Muscle layer of duodenum (tissue), 2 donors: Measurements from ENCODE around the gene PRKCA.

ENCODE experiments used
- H3K27ac ChIP-seq: one replicate; pipeline ENCODE4 v1.7.0; 2013; ENCODE audit warnings: mild to moderate bottlenecking, low read length
- H3K27me3 ChIP-seq: one replicate; pipeline ENCODE4 v1.7.0; 2013; ENCODE audit warnings: low read depth, mild to moderate bottlenecking, control low read depth, low read length
- H3K36me3 ChIP-seq, 2 donors: one replicate each; pipeline ENCODE4 v1.7.0; 2013; ENCODE audit warnings: low read length in 2 of 2, control low read depth in 1 of 2, mild to moderate bottlenecking in 1 of 2; ENCODE audit not compliant: insufficient read depth in 2 of 2, control insufficient read depth in 1 of 2
- H3K4me1 ChIP-seq, 2 donors: one replicate each; pipeline ENCODE4 v1.7.0; 2013; ENCODE audit warnings: low read length in 2 of 2, mild to moderate bottlenecking in 2 of 2, control low read depth in 1 of 2, moderate library complexity in 1 of 2; ENCODE audit not compliant: insufficient read depth in 2 of 2, control insufficient read depth in 1 of 2
- H3K4me3 ChIP-seq, 2 donors: one replicate each; pipeline ENCODE4 v1.7.0; 2013; ENCODE audit warnings: low read length in 2 of 2, low read depth in 1 of 2, mild to moderate bottlenecking in 1 of 2
- H3K9me3 ChIP-seq, 2 donors: one replicate each; pipeline ENCODE4 v1.7.0; 2013; ENCODE audit warnings: low read length in 2 of 2, control low read depth in 1 of 2, mild to moderate bottlenecking in 1 of 2; ENCODE audit not compliant: control insufficient read depth in 1 of 2
- donor health status: healthy.

Gene PRKCA

GRCh38 chr17:66627985-66628384, 325.6 kb downstream of the PRKCA start:
- no peaks in the 10 kb centered on the region for H3K36me3 ChIP-seq
- H3K4me3 ChIP-seq = no peak overlapping the region
- peaks cover 0 to 36% of the 10 kb centered on the region in 2 donors for H3K4me1 ChIP-seq
- no peaks in the 10 kb centered on the region for H3K9me3 ChIP-seq
- H3K27me3 ChIP-seq = no peaks in the 10 kb centered on the region
- H3K27ac ChIP-seq = no peak overlapping the region

GRCh38 chr17:66629762-66630161, 327.3 kb downstream of the PRKCA start:
- H3K36me3 ChIP-seq = no peaks in the 10 kb centered on the region
- no peaks in the 10 kb centered on the region for H3K27me3 ChIP-seq
- no peaks in the 10 kb centered on the region for H3K9me3 ChIP-seq
- H3K4me1 ChIP-seq = peaks cover 0 to 39% of the 10 kb centered on the region in 2 donors
- no peak overlapping the region for H3K4me3 ChIP-seq
- H3K27ac ChIP-seq = no peak overlapping the region

GRCh38 chr17:66630379-66630778, 328.0 kb downstream of the PRKCA start:
- H3K4me3 ChIP-seq = no peak overlapping the region
- no peak overlapping the region for H3K27ac ChIP-seq
- no peaks in the 10 kb centered on the region for H3K36me3 ChIP-seq
- H3K27me3 ChIP-seq = no peaks in the 10 kb centered on the region
- H3K9me3 ChIP-seq = no peaks in the 10 kb centered on the region
- H3K4me1 ChIP-seq = peaks cover 0 to 42% of the 10 kb centered on the region in 2 donors

- Histone ChIP-seq H3K4me3 (no peak overlapping the region), H3K4me1 (peaks cover 0 to 46% of the 10 kb centered on the region in 2 donors), H3K36me3 (no peaks in the 10 kb centered on the region), H3K9me3 (no peaks in the 10 kb centered on the region), H3K27me3 (no peaks in the 10 kb centered on the region), H3K27ac (no peak overlapping the region)
These were observed 328.5 kb downstream of the PRKCA start for GRCh38 chr17:66630828-66631472.

- peaks cover 0 to 38% of the 10 kb centered on the region in 2 donors for H3K4me1 ChIP-seq
These were observed 330.3 kb downstream of the PRKCA start for GRCh38 chr17:66632731-66633130.

GRCh38 chr17:66633317-66633965, 331.0 kb downstream of the PRKCA start:
- no peak overlapping the region for H3K4me3 ChIP-seq
- H3K4me1 ChIP-seq = peaks cover 0 to 33% of the 10 kb centered on the region in 2 donors
- no peaks in the 10 kb centered on the region for H3K9me3 ChIP-seq
- H3K36me3 ChIP-seq = no peaks in the 10 kb centered on the region
- H3K27me3 ChIP-seq = no peaks in the 10 kb centered on the region
- H3K27ac ChIP-seq = no peak overlapping the region

More at GRCh38 chr17:66632731-66633130, 330.3 kb downstream of the PRKCA start:
- Histone ChIP-seq H3K36me3 (no peaks in the 10 kb centered on the region), H3K27me3 (no peaks in the 10 kb centered on the region), H3K9me3 (no peaks in the 10 kb centered on the region), H3K4me3 (no peak overlapping the region), H3K27ac (no peak overlapping the region)

- peaks cover 0 to 25% of the 10 kb centered on the region in 2 donors for H3K4me1 ChIP-seq
- H3K9me3 ChIP-seq = no peaks in the 10 kb centered on the region
- no peaks in the 10 kb centered on the region for H3K27me3 ChIP-seq
- no peaks in the 10 kb centered on the region for H3K36me3 ChIP-seq
- no peak overlapping the region for H3K27ac ChIP-seq
- H3K4me3 ChIP-seq = no peak overlapping the region
These were observed 331.8 kb downstream of the PRKCA start for GRCh38 chr17:66634193-66634592.

- no peak overlapping the region for H3K27ac ChIP-seq
- no peaks in the 10 kb centered on the region for H3K27me3 ChIP-seq
- no peak overlapping the region for H3K4me3 ChIP-seq
- H3K4me1 ChIP-seq = peaks cover 0 to 22% of the 10 kb centered on the region in 2 donors
- no peaks in the 10 kb centered on the region for H3K9me3 ChIP-seq
- no peaks in the 10 kb centered on the region for H3K36me3 ChIP-seq
These were observed 333.1 kb downstream of the PRKCA start for GRCh38 chr17:66635386-66636045.

- H3K4me1 ChIP-seq = peaks cover 0 to 22% of the 10 kb centered on the region in 2 donors
- no peaks in the 10 kb centered on the region for H3K9me3 ChIP-seq
- H3K36me3 ChIP-seq = peaks cover 0 to under 1% of the 10 kb centered on the region in 2 donors
- H3K27me3 ChIP-seq = no peaks in the 10 kb centered on the region
- no peak overlapping the region for H3K27ac ChIP-seq
- no peak overlapping the region for H3K4me3 ChIP-seq
These were observed 333.7 kb downstream of the PRKCA start for GRCh38 chr17:66636111-66636510.

- peaks cover 0 to 7% of the 10 kb centered on the region in 2 donors for H3K36me3 ChIP-seq
- peaks cover 0 to 19% of the 10 kb centered on the region in 2 donors for H3K4me1 ChIP-seq
- H3K9me3 ChIP-seq = no peaks in the 10 kb centered on the region
- H3K27me3 ChIP-seq = no peaks in the 10 kb centered on the region
- H3K27ac ChIP-seq = no peak overlapping the region
- H3K4me3 ChIP-seq = no peak overlapping the region
These were observed 335.1 kb downstream of the PRKCA start for GRCh38 chr17:66637491-66637890.

- Histone ChIP-seq H3K27ac (no peak overlapping the region), H3K27me3 (no peaks in the 10 kb centered on the region), H3K4me3 (no peak overlapping the region), H3K9me3 (no peaks in the 10 kb centered on the region), H3K4me1 (peaks cover 0 to 14% of the 10 kb centered on the region in 2 donors), H3K36me3 (peaks cover 0 to 7% of the 10 kb centered on the region in 2 donors)
These were observed 336.5 kb downstream of the PRKCA start for GRCh38 chr17:66638707-66639479.
